K562 (cell line): ENCODE measurements around the gene KRTAP4-16. TPM values are rescaled to one million over a fixed set of nuclear protein-coding genes. Genes with fewer than 3 reads are reported as not detected.

ENCODE experiments used
- ATAC-seq: fragments of 200-7000 bp; cut with Tn5 transposase; 3 replicates; pipeline ENCODE4 v1.9.1; 2020; ENCODE audit warnings: moderate library complexity
- BruUV-seq: library from RNA; stranded (reverse); fragments of 400-500 nt; replicated peaks from 2 replicates; lab custom pipeline; 2021; lab: Mats Ljungman, UMichigan
- CTCF ChIA-PET: fragments of 300-600 bp; formaldehyde crosslinking; extraction: SDS; loops from one replicate; lab custom pipeline; 2021; ENCODE audit warnings: low intra/inter-chr PET ratio; lab: Yijun Ruan, JAX
- POLR2A ChIA-PET: fragments of 300-600, 350-650 bp; sonication (Branson Sonifier 250); formaldehyde crosslinking; extraction: SDS; loops from one replicate; lab custom pipeline; 2021; ENCODE audit warnings: antibody characterized with exemption, inconsistent platforms; lab: Yijun Ruan, JAX
- DNase-seq, 4 experiments: peaks; one replicate each; pipeline versions ENCODE4 v3.0.0 to v3.0.0-alpha.2; 2011 to 2018; ENCODE audit warnings: low spot score in 3 of 4, mixed read lengths in 3 of 4; ENCODE audit errors: extremely low read depth in 1 of 4
- FAIRE-seq: peaks from 2 replicates; lab custom pipeline; 2011; peaks lifted over from hg19 to GRCh38; lab: Jason Lieb, UNC
- H2AFZ ChIP-seq: 2 replicates; pipeline ENCODE4 v1.6.0; 2011; ENCODE audit warnings: low read depth, low read length, control low read depth, inconsistent platforms
- H3K27ac ChIP-seq: fragments of 200-600 bp; 3 replicates; pipeline ENCODE4 v1.8.0; 2011; ENCODE audit warnings: low read depth, mild to moderate bottlenecking, control low read depth, inconsistent platforms, low read length, moderate library complexity, mixed read lengths; ENCODE audit errors: extremely low read depth
- H3K27me3 ChIP-seq, 2 experiments: fragments of 300-600 bp in 1 of 2; 2 replicates in 1 of 2; 3 replicates in 1 of 2; pipeline versions ENCODE4 v1.6.0 to v1.8.0; 2011; ENCODE audit warnings: inconsistent platforms in 2 of 2, low read length in 2 of 2, mild to moderate bottlenecking in 1 of 2, mixed read lengths in 1 of 2, moderate library complexity in 1 of 2; ENCODE audit not compliant: control insufficient read depth in 2 of 2, insufficient read depth in 2 of 2
- H3K36me3 ChIP-seq: fragments of 300-600 bp; 3 replicates; pipeline ENCODE4 v1.8.0; 2011; ENCODE audit warnings: mild to moderate bottlenecking, low read length, inconsistent platforms; ENCODE audit not compliant: control insufficient read depth, insufficient read depth
- H3K4me1 ChIP-seq, 2 experiments: fragments of 200-600 bp in 1 of 2; replicated peaks in 1 of 2; 2 replicates in 1 of 2; 3 replicates in 1 of 2; pipeline versions ENCODE4 v1.5.1 to v1.8.0; 2011; ENCODE audit warnings: inconsistent platforms in 2 of 2, low read length in 2 of 2, mild to moderate bottlenecking in 1 of 2, mixed read lengths in 1 of 2, moderate library complexity in 1 of 2; ENCODE audit not compliant: control insufficient read depth in 2 of 2, insufficient read depth in 2 of 2
- H3K4me2 ChIP-seq: 2 replicates; pipeline ENCODE4 v1.6.1; 2011; ENCODE audit warnings: low read length, control low read depth, inconsistent platforms, mixed read lengths; ENCODE audit not compliant: insufficient read depth
- H3K4me3 ChIP-seq: fragments of 200-600 bp; sonication (generic), shearing (Covaris generic); 2 replicates; pipeline ENCODE4 v1.5.1; 2016; ENCODE audit warnings: control low read depth, inconsistent platforms
- H3K79me2 ChIP-seq: fragments of 200-600 bp; 3 replicates; pipeline ENCODE4 v1.8.0; 2011; ENCODE audit warnings: low read length, inconsistent platforms; ENCODE audit not compliant: control insufficient read depth, insufficient read depth
- H3K9ac ChIP-seq, 2 experiments: 2 replicates each; pipeline versions ENCODE4 v1.6.0 to v1.6.1; 2011; ENCODE audit warnings: low read depth in 2 of 2, low read length in 2 of 2, control low read depth in 1 of 2, inconsistent platforms in 1 of 2, mild to moderate bottlenecking in 1 of 2, mixed read lengths in 1 of 2; ENCODE audit not compliant: insufficient read depth in 1 of 2
- H3K9me1 ChIP-seq: one replicate; pipeline ENCODE4 v1.6.0; 2011; ENCODE audit warnings: inconsistent platforms, mild to moderate bottlenecking, low read length, moderate library complexity; ENCODE audit not compliant: control insufficient read depth, insufficient read depth
- H3K9me3 ChIP-seq: replicated peaks from 2 replicates; pipeline ENCODE4 v1.5.1; 2011; ENCODE audit warnings: low read depth, low read length, inconsistent platforms; ENCODE audit not compliant: control insufficient read depth, insufficient read depth
- H4K20me1 ChIP-seq: replicated peaks from 2 replicates; pipeline ENCODE4 v1.6.1; 2011; ENCODE audit warnings: low read length, inconsistent platforms, mixed read lengths; ENCODE audit not compliant: control insufficient read depth, insufficient read depth
- DPF2 ChIP-seq: fragments of 450-650 bp; IDR thresholded peaks from 2 replicates; pipeline ENCODE4 v1.6.1; 2016
- GATA2 ChIP-seq: sonication (generic); formaldehyde crosslinking; IDR thresholded peaks from 2 replicates; pipeline ENCODE4 v1.4.0; 2020; ENCODE audit warnings: mild to moderate bottlenecking, missing genetic modification reagents
- LCOR ChIP-seq: sonication (generic); formaldehyde crosslinking; IDR thresholded peaks from 2 replicates; pipeline ENCODE4 v1.8.0; 2022; ENCODE audit warnings: mild to moderate bottlenecking, missing genetic modification reagents
- RAD51 ChIP-seq: fragments of 450-650 bp; IDR thresholded peaks from 2 replicates; pipeline ENCODE4 v1.7.1; 2016; ENCODE audit warnings: low read depth, mild to moderate bottlenecking, borderline replicate concordance
- ZNF224 ChIP-seq: sonication (generic); formaldehyde crosslinking; IDR thresholded peaks from 2 replicates; pipeline ENCODE4 v1.8.0; 2022; ENCODE audit warnings: mild to moderate bottlenecking, missing genetic modification reagents
- ZNF699 ChIP-seq: fragments of 250-450 bp; sonication (Bioruptor Pico); IDR thresholded peaks from 2 replicates; pipeline ENCODE4 v1.8.0; 2021; ENCODE audit warnings: mild to moderate bottlenecking, moderate library complexity; ENCODE audit not compliant: insufficient replicate concordance
- WGBS: fragments of 100-300 bp; shearing (Covaris generic); methylation state at CpG from one replicate; pipeline ENCODE4 v1.1.6; 2016; ENCODE audit warnings: low coverage, mixed read lengths; ENCODE audit not compliant: insufficient coverage; ENCODE audit errors: missing lambda C conversion rate; 5-methylcytosine and 5-hydroxymethylcytosine counted together
- in situ Hi-C: fragments of 300-500 bp; cut with MboI; formaldehyde crosslinking; loops from 4 replicates; pipeline ENCODE4 v1.15.0; 2018; ENCODE audit warnings: inconsistent platforms, mixed read lengths
- intact Hi-C: fragments of 100-400 bp; cut with micrococcal nuclease; formaldehyde crosslinking; loops from 2 replicates; pipeline ENCODE4 v1.14.2; 2022
- polyA plus RNA-seq, 8 experiments: library from polyadenylated mRNA; depleted of rRNA in 4 of 8; stranded (reverse) in 5 of 8; unstranded in 3 of 8; fragments of >200 nt; fragmentation: Nextera tagmentation in 2 of 8; fragmentation: Illumina TruSeq in 1 of 8; extraction: Ambion mirVana in 2 of 8; extraction: Trizol in 1 of 8; gene quantifications; 2 replicates each; pipeline versions ENCODE4 v1.2.1 to v1.2.3, GENCODE V29; 2011 to 2014; ENCODE audit warnings: inconsistent platforms in 1 of 8, missing spikeins in 1 of 8
- total RNA-seq, 7 experiments: library from RNA; depleted of rRNA in 6 of 7; stranded (reverse); fragments of >200 nt in 6 of 7; fragmentation: Illumina TruSeq in 2 of 7; extraction: Trizol in 2 of 7; gene quantifications; 2 replicates each; pipeline versions ENCODE4 v1.2.1 to v1.2.3, GENCODE V29; 2011 to 2021; ENCODE audit warnings: low replicate concordance in 1 of 7
- TF ChIP-seq, protein P1 (sequence below): fragments of 250-450 bp; sonication (Bioruptor Pico); IDR thresholded peaks from 2 replicates; pipeline ENCODE4 v1.9.0; 2021; ENCODE audit warnings: mild to moderate bottlenecking, inconsistent platforms
- TF ChIP-seq, protein P2 (sequence below): fragments of 450-650 bp; IDR thresholded peaks from 2 replicates; pipeline ENCODE4 v1.6.1; 2016
- TF ChIP-seq, protein P3 (sequence below): fragments of 250-450 bp; sonication (Bioruptor Pico); IDR thresholded peaks from 2 replicates; pipeline ENCODE4 v1.8.0; 2021; ENCODE audit warnings: borderline replicate concordance, mild to moderate bottlenecking, moderate library complexity; ENCODE audit not compliant: poor library complexity, severe bottlenecking

Gene KRTAP4-16
- total and polyA plus RNA-seq, 9 of the 15 experiments (the other 6 are each of a cell fraction or from before 2014, with no cell fraction given), result not detected

DNA sequence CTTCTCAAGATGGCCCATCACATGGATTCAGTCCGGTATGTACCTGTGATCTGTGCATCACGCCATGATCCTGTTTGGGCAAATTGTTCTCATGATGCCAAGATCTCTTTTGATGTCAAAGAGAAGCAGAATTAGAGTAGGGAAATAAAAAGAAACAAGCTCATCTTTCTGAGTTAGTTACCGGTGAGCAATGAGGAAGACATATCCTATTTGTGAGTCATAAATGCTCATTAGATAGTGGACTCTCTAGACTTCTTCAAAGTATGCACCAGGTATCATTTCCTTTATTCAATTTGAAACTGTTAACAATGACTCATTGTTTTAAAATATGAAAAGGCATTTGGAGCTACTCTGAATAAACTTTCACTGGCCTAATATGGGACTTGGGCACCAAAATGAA is 30.0 kb upstream of the KRTAP4-16 start:
- DNase-seq, result no peak

DNA sequence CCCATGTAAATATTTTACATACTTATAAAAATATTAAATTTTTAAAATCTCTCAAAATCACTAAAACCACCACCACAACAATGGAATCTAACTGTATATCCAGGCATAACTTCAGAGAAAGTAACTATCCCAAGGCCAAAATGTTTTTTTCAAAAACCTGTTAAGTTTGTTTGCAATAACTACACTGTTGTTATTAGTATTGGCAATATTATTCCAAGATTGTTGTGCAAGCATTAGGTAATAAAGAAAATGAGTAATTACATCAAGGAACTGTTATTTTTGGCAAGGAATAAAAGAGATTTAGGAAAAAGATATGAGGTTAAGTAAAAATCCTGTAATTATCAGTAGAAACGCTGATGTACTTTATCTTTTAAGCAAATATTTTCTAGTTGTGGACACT is 25.4 kb upstream of the KRTAP4-16 start:
- no TSS peak for BruUV-seq
- 0% methylated on average over 1 of the region's 1 CpG for WGBS
- ChIA-PET POLR2A (interaction anchor here (0.6 kb wide), 2 partner anchors 11 to 207 kb away, joined by 3 read pairs; no protein-coding TSS in a partner anchor), CTCF (no interaction called here)
- Histone ChIP-seq H3K36me3 (no peaks in the 10 kb centered on the region), H3K4me2 (no peak overlapping the region), H2AFZ (no peak overlapping the region), H3K79me2 (no peaks in the 10 kb centered on the region), H3K9me1 (no peaks in the 10 kb centered on the region), H3K27ac (no peak overlapping the region), H3K9ac (no peak overlapping the region), H3K4me3 (no peak overlapping the region), H3K9me3 (no peaks in the 10 kb centered on the region), H3K4me1 (no peaks in the 10 kb centered on the region), H3K27me3 (no peaks in the 10 kb centered on the region), H4K20me1 (no peaks in the 10 kb centered on the region)
- TF ChIP-seq ZNF699, result no peak
- TF ChIP-seq GATA2 (CRISPR knock-in tag), result no peak
- TF ChIP-seq DPF2, result no peak
- TF ChIP-seq, protein P1, sequence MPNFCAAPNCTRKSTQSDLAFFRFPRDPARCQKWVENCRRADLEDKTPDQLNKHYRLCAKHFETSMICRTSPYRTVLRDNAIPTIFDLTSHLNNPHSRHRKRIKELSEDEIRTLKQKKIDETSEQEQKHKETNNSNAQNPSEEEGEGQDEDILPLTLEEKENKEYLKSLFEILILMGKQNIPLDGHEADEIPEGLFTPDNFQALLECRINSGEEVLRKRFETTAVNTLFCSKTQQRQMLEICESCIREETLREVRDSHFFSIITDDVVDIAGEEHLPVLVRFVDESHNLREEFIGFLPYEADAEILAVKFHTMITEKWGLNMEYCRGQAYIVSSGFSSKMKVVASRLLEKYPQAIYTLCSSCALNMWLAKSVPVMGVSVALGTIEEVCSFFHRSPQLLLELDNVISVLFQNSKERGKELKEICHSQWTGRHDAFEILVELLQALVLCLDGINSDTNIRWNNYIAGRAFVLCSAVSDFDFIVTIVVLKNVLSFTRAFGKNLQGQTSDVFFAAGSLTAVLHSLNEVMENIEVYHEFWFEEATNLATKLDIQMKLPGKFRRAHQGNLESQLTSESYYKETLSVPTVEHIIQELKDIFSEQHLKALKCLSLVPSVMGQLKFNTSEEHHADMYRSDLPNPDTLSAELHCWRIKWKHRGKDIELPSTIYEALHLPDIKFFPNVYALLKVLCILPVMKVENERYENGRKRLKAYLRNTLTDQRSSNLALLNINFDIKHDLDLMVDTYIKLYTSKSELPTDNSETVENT (CRISPR knock-in tag), result no peak
- TF ChIP-seq, protein P2, sequence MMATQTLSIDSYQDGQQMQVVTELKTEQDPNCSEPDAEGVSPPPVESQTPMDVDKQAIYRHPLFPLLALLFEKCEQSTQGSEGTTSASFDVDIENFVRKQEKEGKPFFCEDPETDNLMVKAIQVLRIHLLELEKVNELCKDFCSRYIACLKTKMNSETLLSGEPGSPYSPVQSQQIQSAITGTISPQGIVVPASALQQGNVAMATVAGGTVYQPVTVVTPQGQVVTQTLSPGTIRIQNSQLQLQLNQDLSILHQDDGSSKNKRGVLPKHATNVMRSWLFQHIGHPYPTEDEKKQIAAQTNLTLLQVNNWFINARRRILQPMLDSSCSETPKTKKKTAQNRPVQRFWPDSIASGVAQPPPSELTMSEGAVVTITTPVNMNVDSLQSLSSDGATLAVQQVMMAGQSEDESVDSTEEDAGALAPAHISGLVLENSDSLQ, result no peak
- no peak for TF ChIP-seq RAD51
- intact Hi-C loops (no loop called here), in situ Hi-C loops (no loop called here)
- DNase-seq (no peak), ATAC-seq (no peak), FAIRE-seq (no peak)

More for the DNA sequence above, 30.0 kb upstream of the KRTAP4-16 start:
- Histone ChIP-seq H3K9me1 (no peaks in the 10 kb centered on the region), H3K9me3 (no peaks in the 10 kb centered on the region), H3K4me3 (no peak overlapping the region), H3K4me2 (no peak overlapping the region), H3K27ac (no peak overlapping the region), H3K4me1 (no peaks in the 10 kb centered on the region), H4K20me1 (no peaks in the 10 kb centered on the region), H3K79me2 (no peaks in the 10 kb centered on the region), H2AFZ (no peak overlapping the region), H3K9ac (no peak overlapping the region), H3K27me3 (no peaks in the 10 kb centered on the region), H3K36me3 (no peaks in the 10 kb centered on the region)
- ATAC-seq (no peak), FAIRE-seq (no peak)
- in situ Hi-C loops, result no loop called here
- TF ChIP-seq LCOR (CRISPR knock-in tag), result no peak
- TF ChIP-seq, protein P3, sequence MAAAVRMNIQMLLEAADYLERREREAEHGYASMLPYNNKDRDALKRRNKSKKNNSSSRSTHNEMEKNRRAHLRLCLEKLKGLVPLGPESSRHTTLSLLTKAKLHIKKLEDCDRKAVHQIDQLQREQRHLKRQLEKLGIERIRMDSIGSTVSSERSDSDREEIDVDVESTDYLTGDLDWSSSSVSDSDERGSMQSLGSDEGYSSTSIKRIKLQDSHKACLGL (CRISPR knock-in tag), result no peak
- TF ChIP-seq ZNF224 (CRISPR knock-in tag), result no peak
- no peak for TF ChIP-seq GATA2 (CRISPR knock-in tag)
- POLR2A ChIA-PET, result no interaction called here
- WGBS, result 5% methylated on average over 3 of the region's 3 CpGs
- BruUV-seq, result no TSS peak
- intact Hi-C loops, result no loop called here
- CTCF ChIA-PET, result no interaction called here
